ENCODE results near the gene DHX29. TPM values are rescaled to one million over a fixed set of nuclear protein-coding genes. Genes with fewer than 3 reads are reported as not detected.

DHX29 gene
- total RNA-seq, 4 donors from 2014 or later = 39.1 to 54.0 (median 47.0) TPM

DNA sequence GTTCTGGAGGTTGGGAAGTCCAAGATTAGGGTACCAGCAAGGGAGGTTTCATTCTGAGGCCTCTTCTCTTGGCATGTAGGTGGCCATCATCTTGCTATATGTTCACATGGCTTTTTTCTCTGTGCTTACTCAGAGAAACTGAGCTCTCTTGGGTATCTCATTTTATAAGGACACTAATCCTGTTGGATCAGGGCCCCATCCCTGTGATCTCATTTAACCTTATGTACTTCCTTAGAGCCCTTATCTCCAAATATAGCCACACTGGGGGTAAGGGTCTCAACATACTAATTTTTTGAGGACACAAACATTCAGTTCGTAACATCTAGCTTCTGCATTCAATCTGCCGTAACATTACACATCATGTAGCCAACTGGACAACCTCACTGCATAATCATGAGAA lies 6.6 kb downstream of the DHX29 start:
- intact Hi-C loops (cut with DNase I) = loop anchor here (10.0 kb wide), 2 partner anchors 76 to 126 kb away; partner anchors contain the start of genes CDC20B and MCIDAS
- no peak for DNase-seq
- TF ChIP-seq POLR2A (IDR thresholded peaks at IDR 0.05) = no peak
- TF ChIP-seq, protein P1, sequence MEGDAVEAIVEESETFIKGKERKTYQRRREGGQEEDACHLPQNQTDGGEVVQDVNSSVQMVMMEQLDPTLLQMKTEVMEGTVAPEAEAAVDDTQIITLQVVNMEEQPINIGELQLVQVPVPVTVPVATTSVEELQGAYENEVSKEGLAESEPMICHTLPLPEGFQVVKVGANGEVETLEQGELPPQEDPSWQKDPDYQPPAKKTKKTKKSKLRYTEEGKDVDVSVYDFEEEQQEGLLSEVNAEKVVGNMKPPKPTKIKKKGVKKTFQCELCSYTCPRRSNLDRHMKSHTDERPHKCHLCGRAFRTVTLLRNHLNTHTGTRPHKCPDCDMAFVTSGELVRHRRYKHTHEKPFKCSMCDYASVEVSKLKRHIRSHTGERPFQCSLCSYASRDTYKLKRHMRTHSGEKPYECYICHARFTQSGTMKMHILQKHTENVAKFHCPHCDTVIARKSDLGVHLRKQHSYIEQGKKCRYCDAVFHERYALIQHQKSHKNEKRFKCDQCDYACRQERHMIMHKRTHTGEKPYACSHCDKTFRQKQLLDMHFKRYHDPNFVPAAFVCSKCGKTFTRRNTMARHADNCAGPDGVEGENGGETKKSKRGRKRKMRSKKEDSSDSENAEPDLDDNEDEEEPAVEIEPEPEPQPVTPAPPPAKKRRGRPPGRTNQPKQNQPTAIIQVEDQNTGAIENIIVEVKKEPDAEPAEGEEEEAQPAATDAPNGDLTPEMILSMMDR (IDR thresholded peaks at IDR 0.05) = no peak
- Histone ChIP-seq H3K9me3 (no peaks in the 10 kb centered on the region), H3K4me3 (replicated peaks in 1 of 3) (no peak overlapping the region), H3K27me3 (no peaks in the 10 kb centered on the region), H3K27ac (no peak overlapping the region), H3K4me1 (peaks cover 22 to 28% of the 10 kb centered on the region in 2 donors), H3K36me3 (peaks cover 0 to 7% of the 10 kb centered on the region in 2 donors)
- WGBS, 2 donors = 95 to 98% methylated on average over 2 of the region's 2 CpGs

DNA sequence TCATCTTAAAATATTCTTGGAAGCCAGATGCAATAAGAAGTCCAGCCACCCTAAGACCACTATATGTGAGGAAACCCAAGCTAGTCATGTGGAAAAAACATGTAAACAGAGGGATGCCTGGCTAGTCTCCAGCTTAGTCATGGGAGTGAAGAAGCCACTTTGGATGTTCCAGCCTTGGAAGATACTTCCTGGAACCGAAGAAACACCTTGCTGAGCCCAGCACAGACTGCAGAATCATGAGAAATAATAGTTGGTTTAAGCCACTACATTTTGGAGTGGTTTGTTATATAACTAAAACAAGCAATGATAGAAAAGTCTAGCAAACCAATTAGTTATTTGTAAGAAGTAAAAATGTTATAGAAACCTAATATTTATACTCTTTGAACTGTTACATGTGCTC lies 12.6 kb downstream of the DHX29 start:
- 93 to 100% methylated on average over 1 of the region's 1 CpG for WGBS, 2 donors
- Histone ChIP-seq H3K4me3 (replicated peaks in 1 of 3) (no peak overlapping the region), H3K9me3 (no peaks in the 10 kb centered on the region), H3K27ac (no peak overlapping the region), H3K27me3 (no peaks in the 10 kb centered on the region), H3K4me1 (no peaks in the 10 kb centered on the region), H3K36me3 (peaks cover 20 to 34% of the 10 kb centered on the region in 2 donors)
- no peak for TF ChIP-seq POLR2A (IDR thresholded peaks at IDR 0.05)
- TF ChIP-seq, protein P1 (IDR thresholded peaks at IDR 0.05) = no peak
- no peak for DNase-seq
- intact Hi-C loops (cut with DNase I) = no loop called here

DNA sequence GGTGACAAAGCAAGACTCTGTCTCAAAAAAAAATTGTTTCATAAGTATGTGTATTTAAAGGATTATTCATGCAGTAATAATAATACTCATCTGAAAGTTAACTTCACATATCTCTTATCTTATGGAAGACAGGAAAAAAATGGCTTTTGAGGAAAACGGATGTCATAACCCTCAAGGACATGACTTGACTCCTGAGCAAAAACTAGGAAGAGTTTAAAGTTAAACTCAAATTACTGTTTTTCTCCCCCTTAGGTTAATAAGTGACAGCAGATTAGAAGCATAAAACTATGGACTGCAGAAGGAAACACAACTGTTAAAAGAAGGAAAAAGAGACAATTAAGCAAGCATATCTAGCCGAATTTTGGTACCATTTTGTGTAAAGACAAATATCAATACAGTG lies 16.5 kb downstream of the DHX29 start:
- no peaks in the 10 kb centered on the region for H3K9me3 ChIP-seq
- intact Hi-C loops (cut with DNase I) = no loop called here
- no peak for DNase-seq
- H3K4me3 ChIP-seq (replicated peaks in 1 of 3) = no peak overlapping the region
- no peak overlapping the region for H3K27ac ChIP-seq
- no peaks in the 10 kb centered on the region for H3K27me3 ChIP-seq
- TF ChIP-seq, protein P1 (IDR thresholded peaks at IDR 0.05) = no peak
- TF ChIP-seq POLR2A (IDR thresholded peaks at IDR 0.05) = no peak
- peaks cover 23 to 60% of the 10 kb centered on the region in 2 donors for H3K36me3 ChIP-seq
- no peaks in the 10 kb centered on the region for H3K4me1 ChIP-seq
- WGBS, 2 donors = 91 to 96% methylated on average over 2 of the region's 2 CpGs

DNA sequence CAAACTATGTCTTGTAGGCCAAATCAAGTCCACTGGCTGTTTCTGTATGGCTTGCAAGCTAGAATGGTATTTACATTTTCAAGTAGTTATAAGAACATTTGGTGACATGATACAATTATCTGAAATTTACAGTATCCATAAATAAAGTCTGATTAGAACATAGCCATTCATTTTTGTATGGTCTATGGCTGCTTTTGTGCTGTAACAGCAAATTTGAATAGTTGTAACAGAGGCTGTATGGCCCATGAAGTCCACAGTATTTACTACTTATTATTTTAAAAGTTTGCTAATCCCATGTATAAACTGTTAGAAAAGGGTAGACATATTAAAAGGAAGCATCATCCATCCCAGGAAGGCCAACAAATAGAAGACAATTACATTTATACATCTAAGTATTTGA lies 17.7 kb downstream of the DHX29 start:
- H3K4me3 ChIP-seq (replicated peaks in 1 of 3) = no peak overlapping the region
- no peak overlapping the region for H3K27ac ChIP-seq
- no peak for TF ChIP-seq POLR2A (IDR thresholded peaks at IDR 0.05)
- TF ChIP-seq, protein P1 (IDR thresholded peaks at IDR 0.05) = no peak
- H3K27me3 ChIP-seq = no peaks in the 10 kb centered on the region
- intact Hi-C loops (cut with DNase I) = no loop called here
- H3K4me1 ChIP-seq = no peaks in the 10 kb centered on the region
- H3K36me3 ChIP-seq = peaks cover 24 to 63% of the 10 kb centered on the region in 2 donors
- H3K9me3 ChIP-seq = no peaks in the 10 kb centered on the region
- DNase-seq = no peak

DNA sequence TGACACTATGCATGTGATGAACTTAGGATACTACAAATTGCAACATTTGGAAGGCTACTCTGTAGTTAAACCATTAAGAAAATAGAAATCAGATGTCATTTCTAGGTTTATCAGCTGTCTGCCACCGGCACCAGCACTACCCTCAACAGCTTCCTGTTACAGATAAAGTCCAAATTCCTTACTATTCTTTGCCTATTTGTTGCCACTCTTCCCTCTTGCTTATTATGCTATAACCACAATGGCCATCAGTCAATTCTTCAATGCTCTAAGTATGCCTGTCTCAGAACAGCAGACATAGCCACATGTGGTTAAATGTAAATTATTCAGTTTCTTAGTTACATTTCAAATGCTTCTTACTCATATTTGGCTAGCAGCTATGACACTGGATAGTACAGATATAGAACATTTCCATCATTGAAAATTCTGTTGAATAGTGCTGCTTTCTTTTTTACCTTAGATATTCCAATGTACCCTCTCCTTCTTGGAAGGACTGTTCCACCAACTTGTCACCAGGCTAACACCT lies 21.0 kb downstream of the DHX29 start:
- no peak for DNase-seq
- H3K4me1 ChIP-seq = no peaks in the 10 kb centered on the region
- no peak overlapping the region for H3K4me3 ChIP-seq (replicated peaks in 1 of 3)
- peaks cover 20 to 59% of the 10 kb centered on the region in 2 donors for H3K36me3 ChIP-seq
- intact Hi-C loops (cut with DNase I) = no loop called here
- H3K9me3 ChIP-seq = no peaks in the 10 kb centered on the region
- TF ChIP-seq, protein P1 (IDR thresholded peaks at IDR 0.05) = no peak
- no peak for TF ChIP-seq POLR2A (IDR thresholded peaks at IDR 0.05)
- H3K27ac ChIP-seq = no peak overlapping the region
- no peaks in the 10 kb centered on the region for H3K27me3 ChIP-seq
- 90 to 92% methylated on average over 1 of the region's 1 CpG for WGBS, 2 donors

Data from thyroid gland (tissue), 4 donors.